MM.1S (cell line): Measurements from ENCODE around the gene BEX3.

Source experiments
- CTCF ChIP-seq: fragments of 300-600 bp; sonication (generic); IDR thresholded peaks from 2 replicates; pipeline ENCODE4 v1.5.1; 2016; ENCODE audit warnings: antibody characterized with exemption, low read length, mixed read lengths
- EZH2phosphoT487 ChIP-seq: fragments of 300-600 bp; sonication (generic); IDR thresholded peaks from 2 replicates; pipeline ENCODE4 v1.6.1; 2018; ENCODE audit warnings: antibody characterized with exemption, low read length

- TF ChIP-seq CTCF, result no peak
- TF ChIP-seq EZH2phosphoT487, result no peak
Observed at GRCh38 chrX:103417370-103417769, 41.0 kb downstream of the BEX3 start.
